H1 (cell line): ENCODE measurements around the gene SLC38A1. TPM values are rescaled to one million over a fixed set of nuclear protein-coding genes. Genes with fewer than 3 reads are reported as not detected.

Source experiments
- CEBPB ChIP-seq: IDR thresholded peaks from 2 replicates; pipeline ENCODE4 v1.6.1; 2012; ENCODE audit warnings: low read depth, low read length
- CHD1 ChIP-seq: IDR thresholded peaks from 2 replicates; pipeline ENCODE4 v1.6.1; 2012; ENCODE audit warnings: low read depth, low read length, improper control_type of control experiment
- CTBP2 ChIP-seq: IDR thresholded peaks from 2 replicates; pipeline ENCODE4 v1.7.0; 2011; ENCODE audit warnings: borderline replicate concordance, mild to moderate bottlenecking, moderate library complexity, mixed read lengths, low read length; ENCODE audit not compliant: insufficient read depth, insufficient read length
- FOSL1 ChIP-seq: IDR thresholded peaks from 2 replicates; pipeline ENCODE4 v1.6.1; 2011; ENCODE audit warnings: mild to moderate bottlenecking, low read depth, low read length, moderate library complexity; ENCODE audit not compliant: insufficient read depth
- GABPA ChIP-seq: IDR thresholded peaks from 2 replicates; pipeline ENCODE4 v1.6.1; 2011; ENCODE audit warnings: mild to moderate bottlenecking, low read length, moderate library complexity, borderline replicate concordance; ENCODE audit not compliant: insufficient read depth
- polyA plus RNA-seq, 7 experiments: library from polyadenylated mRNA; depleted of rRNA in 3 of 7; stranded (reverse) in 5 of 7; unstranded in 2 of 7; fragments of >200 nt in 5 of 7; fragments of 200-250 nt in 2 of 7; gene quantifications; 1 replicate in 5 of 7; 2 replicates in 1 of 7; 4 replicates in 1 of 7; pipeline versions ENCODE4 v1.2.1 to v1.2.3, GENCODE V29; 2011 to 2013; ENCODE audit warnings: missing spikeins in 2 of 7, mixed read lengths in 2 of 7
- total RNA-seq: library from RNA; stranded (reverse); fragmentation: NEBNext Ultra II Directional; extraction: Animal tissue kit (Norgen Biotek cat#: 25700); gene quantifications from 2 replicates; pipeline ENCODE4 v1.2.1, GENCODE V29; 2021

SLC38A1 gene
- total and polyA plus RNA-seq, 2 of the 8 experiments (the other 6 are each of a cell fraction or from before 2014, with no cell fraction given), result 83.4 to 242 TPM

DNA sequence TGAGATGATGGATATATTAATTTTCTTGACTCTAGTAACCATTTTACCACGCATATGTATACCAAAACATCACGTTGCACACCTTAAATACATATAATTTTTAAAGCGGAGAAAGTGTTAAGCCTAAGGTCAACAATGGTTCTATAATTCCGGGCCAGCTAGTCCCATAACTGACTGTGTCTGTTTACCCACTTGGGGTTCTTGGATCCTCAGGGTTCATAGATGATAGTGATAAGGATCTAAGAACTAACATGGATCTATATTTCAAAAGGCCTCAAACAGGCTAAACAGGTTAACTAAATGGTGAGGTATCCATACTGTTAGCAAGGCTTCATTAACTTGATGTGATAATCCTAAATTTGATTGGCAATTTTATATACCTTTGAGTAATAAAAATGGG is 9.8 kb downstream of the SLC38A1 start (continued):
- TF ChIP-seq FOSL1 (no peak), CTBP2 (no peak), CEBPB (no peak), GABPA (no peak), CHD1 (no peak)
